NCI-H748 treated with DMSO at 0.1 percent for 48 hours (cell line): ENCODE results near the gene NOX3.
"Not testable (repeated sequence)": the region's sequence is repeated elsewhere in the genome, so short reads cannot be mapped to it uniquely, and the experiment has no call there.

Experiments used
- DNase-seq: peaks from one replicate; lab custom pipeline; 2025; lab: John Stamatoyannopoulos, UW

NOX3 gene

DNA sequence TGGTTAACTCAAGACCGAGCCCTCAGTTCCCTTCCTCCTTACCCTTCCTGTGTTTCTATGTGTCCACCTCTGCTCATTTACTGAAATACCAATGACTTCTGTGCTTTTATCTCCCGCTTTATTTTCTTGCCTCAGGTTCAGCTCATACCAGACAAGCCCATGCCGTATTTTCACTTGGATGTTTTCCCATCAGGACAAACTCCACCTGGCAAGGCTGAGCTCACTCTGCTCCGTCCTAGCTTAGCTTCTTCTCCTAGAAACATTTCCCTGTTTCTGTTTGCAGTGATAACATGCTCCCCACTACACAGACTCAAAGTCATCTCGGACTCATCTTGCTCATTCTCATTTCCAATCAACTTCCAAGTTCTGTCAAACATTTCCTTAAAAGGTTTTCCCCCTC lies 84.4 kb downstream of the NOX3 start:
- no peak for DNase-seq

DNA sequence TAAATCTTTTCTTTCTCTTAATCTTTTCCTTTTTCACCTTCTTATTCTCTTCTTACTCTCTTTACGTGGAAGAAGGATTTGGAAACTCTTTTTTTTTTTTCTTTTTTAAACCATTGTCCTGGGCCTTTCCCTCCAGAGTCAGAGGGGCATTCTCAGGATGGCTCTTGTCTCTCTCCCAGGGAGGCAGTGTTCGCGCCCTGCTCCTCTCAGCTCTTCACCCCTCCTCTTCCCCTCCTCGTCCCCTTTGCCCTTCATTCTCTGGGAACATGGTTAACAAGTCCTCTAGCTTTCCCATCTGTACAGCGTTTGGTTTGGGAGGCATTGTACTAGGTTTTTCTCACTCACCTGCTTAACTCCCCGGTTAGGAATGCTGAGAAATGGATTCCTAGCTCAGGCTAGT lies 89.3 kb downstream of the NOX3 start:
- no peak for DNase-seq

DNA sequence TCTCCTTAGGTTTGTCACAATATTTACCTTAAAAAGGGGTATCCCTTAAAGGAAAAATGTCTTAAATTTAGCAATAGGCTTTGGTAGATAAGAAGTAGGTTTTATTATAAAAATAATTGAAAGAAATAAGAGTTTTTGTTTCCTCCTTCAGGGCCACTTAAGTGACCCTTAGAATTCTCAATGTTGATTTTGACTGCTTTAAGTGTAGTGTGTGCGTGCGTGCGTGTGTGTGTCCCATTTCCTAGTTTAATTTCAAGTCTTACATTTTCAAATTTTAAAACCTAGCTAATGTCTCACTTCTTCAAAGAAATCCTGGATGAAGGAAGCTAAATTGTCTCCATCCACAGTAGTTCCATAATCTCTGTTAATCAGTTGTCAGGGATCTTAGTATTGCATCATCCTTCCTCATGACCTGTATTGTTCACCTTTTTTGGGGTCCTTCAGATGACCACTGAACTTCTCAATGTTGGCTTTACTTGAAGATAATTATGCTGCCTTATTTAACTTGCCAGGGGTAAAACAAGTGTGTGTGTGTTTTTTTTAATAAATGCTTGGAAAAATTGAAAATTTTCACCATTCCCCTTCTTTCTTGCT lies 90.7 kb downstream of the NOX3 start:
- DNase-seq, result no peak

DNA sequence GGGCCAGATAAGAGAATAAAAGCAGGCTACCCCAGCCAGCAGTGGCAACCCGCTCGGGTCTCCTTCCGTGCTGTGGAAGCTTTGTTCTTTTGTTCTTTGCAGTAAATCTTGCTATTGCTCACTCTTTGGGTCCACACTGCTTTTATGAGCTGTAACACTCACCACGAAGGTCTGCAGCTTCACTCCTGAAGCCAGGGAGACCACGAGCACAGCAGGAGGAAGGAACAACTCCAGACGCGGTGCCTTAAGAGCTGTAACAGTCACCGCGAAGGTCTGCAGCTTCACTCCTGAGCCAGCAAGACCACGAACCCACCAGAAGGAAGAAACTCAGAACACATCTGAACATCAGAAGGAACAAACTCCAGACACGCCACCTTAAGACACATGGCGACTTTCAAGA lies 91.6 kb downstream of the NOX3 start:
- DNase-seq, result not testable (repeated sequence)

DNA sequence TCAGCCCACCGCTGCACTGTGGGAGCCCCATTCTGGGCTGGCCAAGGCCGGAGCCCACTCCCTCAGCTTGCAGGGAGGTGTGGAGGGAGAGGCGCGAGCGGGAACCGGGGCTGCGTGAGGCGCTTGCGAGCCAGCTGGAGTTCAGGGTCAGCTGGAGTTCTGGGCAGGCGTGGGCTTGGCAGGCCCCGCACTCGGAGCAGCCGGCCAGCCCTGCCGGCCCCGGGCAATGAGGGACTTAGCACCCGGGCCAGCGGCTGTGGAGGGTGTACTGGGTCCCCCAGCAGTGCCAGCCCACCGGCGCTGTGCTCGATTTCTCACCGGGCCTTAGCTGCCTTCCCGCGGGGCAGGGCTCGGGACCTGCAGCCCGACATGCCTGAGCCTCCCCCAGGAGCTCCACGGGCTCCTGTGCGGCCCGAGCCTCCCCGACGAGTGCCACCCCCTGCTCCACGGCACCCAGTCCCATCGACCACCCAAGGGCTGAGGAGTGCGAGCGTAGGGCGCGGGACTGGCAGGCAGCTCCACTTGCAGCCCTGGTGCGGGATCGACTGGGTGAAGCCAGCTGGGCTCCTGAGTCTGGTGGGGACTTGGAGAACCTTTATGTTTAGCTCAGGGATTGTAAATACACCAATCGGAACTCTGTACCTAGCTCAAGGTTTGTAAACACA lies 92.5 kb downstream of the NOX3 start:
- not testable (repeated sequence) for DNase-seq

DNA sequence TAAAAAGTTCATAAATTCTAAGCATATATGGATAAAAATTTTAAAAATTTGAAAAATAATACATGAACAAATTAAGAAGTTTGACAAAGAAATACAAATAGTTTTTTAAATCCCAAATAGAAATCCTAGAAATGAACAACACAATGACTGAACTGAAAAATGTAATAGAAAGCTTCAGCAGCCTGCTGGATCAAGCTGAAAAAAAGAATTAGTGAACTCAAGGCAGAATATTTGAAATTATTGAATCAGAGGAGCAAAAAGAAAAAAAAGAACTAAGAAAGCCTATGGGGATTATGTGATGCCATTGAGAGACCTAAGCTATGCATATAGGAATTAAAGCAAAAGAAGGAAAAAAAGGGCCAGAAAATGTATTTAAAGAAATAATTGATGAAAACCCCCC lies 101.5 kb downstream of the NOX3 start:
- no peak for DNase-seq

DNA sequence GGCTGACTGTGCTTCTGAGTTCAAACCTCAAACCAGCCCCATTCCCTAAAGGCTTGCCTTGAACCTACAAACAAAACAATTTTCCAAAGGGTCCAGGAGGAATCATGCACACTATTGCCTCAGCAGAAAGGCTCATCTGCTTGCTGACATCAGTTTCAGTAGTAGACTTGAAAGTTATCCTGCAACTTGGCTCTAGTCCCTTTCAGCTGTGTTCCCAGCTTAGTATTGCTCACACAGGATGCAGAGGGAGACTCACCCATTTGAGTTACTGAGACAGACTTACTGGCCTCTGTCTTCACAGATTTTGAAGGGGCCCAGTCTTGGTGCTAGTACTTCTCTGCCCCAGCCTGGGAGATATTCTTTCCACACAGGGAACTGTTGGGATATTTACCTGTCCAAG lies 102.8 kb downstream of the NOX3 start:
- DNase-seq, result no peak

DNA sequence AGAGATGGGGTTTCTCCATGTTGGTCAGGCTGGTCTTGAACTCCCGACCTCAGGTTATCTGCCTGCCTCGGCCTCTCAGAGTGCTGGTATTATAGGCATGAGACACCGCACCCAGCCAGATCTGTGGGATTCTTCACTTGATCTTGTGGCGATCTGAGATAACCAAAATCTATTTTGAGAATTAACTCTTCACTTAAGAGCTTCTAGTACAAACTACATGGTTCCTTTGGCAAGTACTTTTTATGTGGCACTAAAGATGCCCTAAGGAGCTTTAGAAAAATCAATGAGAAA lies 103.6 kb downstream of the NOX3 start:
- DNase-seq, result no peak

DNA sequence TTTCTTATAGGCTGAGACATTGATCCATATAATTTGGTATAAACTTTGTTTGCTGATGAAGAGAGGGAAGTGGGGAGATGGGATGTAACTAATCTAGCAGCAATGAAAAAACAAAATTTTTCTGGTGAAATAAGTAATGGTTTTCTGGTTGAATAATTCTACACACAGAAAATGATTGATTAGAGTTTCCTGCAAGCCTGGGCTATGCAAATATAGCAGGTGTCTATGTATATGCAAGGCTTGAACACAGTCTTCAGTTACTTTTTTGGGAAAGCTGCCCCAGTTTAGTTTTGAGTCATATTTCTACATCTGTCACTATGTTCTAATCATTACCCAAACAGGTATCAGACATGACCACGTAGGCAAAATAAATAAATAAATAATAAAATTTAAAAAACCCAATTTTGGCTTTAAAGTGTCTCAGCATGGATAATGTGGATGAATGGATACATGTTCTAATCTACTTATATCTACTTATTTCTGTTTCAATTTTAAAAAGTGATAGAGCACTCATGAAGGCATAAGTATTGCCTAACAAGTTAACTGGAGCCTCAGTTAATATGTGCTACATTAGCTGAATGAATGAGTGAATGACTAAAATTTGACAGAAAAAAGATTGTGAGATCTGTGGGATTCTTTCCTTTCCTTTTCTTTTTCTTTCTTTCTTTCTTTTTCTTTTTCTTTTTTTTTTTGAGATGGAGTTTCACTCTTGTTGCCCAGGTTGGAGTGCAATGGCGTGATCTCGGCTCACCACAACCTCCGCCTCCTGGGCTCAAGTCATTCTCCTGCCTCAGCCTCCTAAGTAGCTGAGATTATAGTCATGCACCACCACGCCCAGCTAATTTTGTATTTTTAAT lies 104.1 kb downstream of the NOX3 start:
- DNase-seq, result no peak

DNA sequence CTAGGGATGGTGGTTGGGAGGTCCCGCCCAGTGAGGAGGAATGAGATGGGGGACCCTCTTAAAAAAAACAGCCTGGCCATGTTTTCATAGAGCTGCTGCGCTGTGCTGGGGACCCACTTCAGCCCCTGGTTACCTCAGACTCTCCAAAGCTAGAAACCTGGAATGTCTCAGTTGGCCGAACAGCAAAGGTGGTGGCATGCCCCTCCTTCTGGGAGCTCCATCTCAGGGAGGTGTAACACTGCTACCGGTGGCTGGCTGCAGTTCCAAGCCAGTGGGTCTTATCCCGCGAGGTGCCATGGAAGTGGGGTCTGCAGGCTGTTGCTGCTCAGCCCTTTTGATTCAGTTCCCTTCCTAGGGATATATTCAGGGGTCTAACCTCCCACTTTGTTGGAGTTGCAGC lies 105.7 kb downstream of the NOX3 start:
- no peak for DNase-seq

DNA sequence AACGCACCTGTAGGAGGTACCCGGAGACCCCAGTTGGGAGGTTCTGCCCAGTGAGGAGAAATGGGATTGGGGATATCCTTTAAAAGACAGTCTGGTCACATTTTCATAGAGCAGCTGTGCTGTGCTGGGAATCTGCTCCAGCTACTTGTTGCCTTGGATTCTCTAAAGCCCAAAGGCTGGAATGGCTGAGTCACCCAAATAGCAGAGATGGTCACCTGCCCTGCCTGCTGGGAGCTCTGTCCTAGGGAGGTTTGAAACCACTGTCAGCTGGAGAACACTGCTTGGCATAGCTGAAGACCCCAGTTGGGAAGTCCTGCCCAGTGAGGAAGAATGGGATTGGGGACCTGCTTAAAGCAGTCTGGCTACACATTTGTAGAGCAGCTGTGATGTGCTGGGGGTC lies 106.5 kb downstream of the NOX3 start:
- DNase-seq, result no peak

DNA sequence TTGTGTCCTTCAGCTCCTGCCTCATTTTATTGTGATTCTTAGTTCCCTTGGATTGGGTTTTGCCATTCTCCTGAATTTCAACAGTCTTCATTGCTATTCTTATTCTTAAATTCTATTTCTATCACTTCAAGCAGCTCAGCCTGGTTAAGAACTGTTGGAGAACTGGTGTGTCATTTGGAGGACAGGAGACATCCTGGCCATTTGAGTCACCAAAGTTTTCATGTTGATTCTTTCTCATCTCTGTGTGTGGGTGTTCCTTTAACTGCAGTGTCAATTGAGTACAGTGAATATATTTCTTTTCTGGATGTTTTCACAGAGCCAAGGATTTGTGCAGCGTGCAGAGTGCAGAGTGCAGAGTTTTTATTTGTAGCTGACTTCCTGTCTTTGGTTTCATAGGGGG lies 107.8 kb downstream of the NOX3 start:
- no peak for DNase-seq

DNA sequence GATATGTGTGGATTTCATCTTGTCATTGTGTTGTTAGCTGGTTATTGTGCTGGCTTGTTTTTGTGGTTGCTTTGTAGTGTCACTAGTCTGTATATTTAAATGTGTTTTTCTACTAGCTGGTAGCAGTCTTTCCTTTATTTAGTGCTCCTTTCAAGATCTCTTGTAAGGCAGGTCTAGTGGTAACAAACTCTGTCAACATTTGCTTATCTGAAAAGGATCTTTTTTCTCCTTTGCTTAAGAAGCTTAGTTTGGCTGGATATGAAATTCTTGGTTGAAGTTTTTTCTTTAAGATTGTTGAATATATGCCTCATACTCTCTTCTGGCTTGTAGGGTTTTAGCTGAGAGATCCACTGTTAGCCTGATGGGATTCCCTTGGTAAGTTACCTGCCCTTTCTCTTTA lies 108.7 kb downstream of the NOX3 start:
- no peak for DNase-seq
